Stimulated activated naive CD8-positive, alpha-beta T cell treated with anti-CD3 and anti-CD28 coated beads, Interleukin-15, Interleukin-2, amounts not matched to agents 100 U/mL and 50 U/mL, for 24 hours (primary cell): ENCODE results near the gene PGP.
"Not testable (repeated sequence)": the region's sequence is repeated elsewhere in the genome, so short reads cannot be mapped to it uniquely, and the experiment has no call there.

ENCODE experiments used
- ATAC-seq: fragments of 150-1000 bp; cut with Tn5 transposase; one replicate; pipeline ENCODE4 v1.10.0; 2021
- DNase-seq: peaks from one replicate; pipeline ENCODE4 v3.0.0; 2021

Gene PGP

GRCh38 chr16:2216330-2216729 is 1.7 kb upstream of the PGP start:
- ATAC-seq (no peak), DNase-seq (no peak)

GRCh38 chr16:2213817-2214718 is 572 bp downstream of the PGP start:
- no peak for DNase-seq
- no peak for ATAC-seq

- DNase-seq = no peak
- ATAC-seq = no peak
These were observed 2.0 kb downstream of the PGP start for GRCh38 chr16:2212362-2213324.

GRCh38 chr16:2211923-2212347 is 2.7 kb downstream of the PGP start:
- ATAC-seq (no peak), DNase-seq (no peak)

- DNase-seq = no peak
- no peak for ATAC-seq
These were observed 4.0 kb downstream of the PGP start, which contains the start of gene BRICD5 for GRCh38 chr16:2210386-2211365. TSS of gene BRICD5 (minus strand) at chr16:2210863. CDS start at chr16:2210833, 30 bp downstream.

- DNase-seq = no peak
- ATAC-seq = no peak
These were observed 4.7 kb downstream of the PGP start for GRCh38 chr16:2210009-2210332.

GRCh38 chr16:2209258-2210008 is 5.2 kb downstream of the PGP start:
- ATAC-seq (no peak), DNase-seq (no peak)

GRCh38 chr16:2208772-2209171 is 5.9 kb downstream of the PGP start:
- ATAC-seq (no peak), DNase-seq (no peak)

- DNase-seq = no peak
These were observed 6.3 kb downstream of the PGP start for GRCh38 chr16:2208308-2208707.

GRCh38 chr16:2207872-2208271 is 6.8 kb downstream of the PGP start:
- DNase-seq (no peak), ATAC-seq (no peak)

More at GRCh38 chr16:2208308-2208707, 6.3 kb downstream of the PGP start:
- ATAC-seq = no peak

GRCh38 chr16:2206780-2207433 is 7.7 kb downstream of the PGP start:
- ATAC-seq (no peak), DNase-seq (no peak)

- DNase-seq = no peak
These were observed 8.2 kb downstream of the PGP start for GRCh38 chr16:2206420-2206779.

GRCh38 chr16:2205967-2206313 is 8.7 kb downstream of the PGP start:
- DNase-seq (no peak), ATAC-seq (no peak)

More at GRCh38 chr16:2206420-2206779, 8.2 kb downstream of the PGP start:
- ATAC-seq = no peak

GRCh38 chr16:2205104-2205966 is 9.3 kb downstream of the PGP start, which contains the start of gene MLST8:
TSS of gene MLST8 (plus strand) at chr16:2205454. CDS start at chr16:2206086, 632 bp downstream.
- ATAC-seq (peak; percentile 77), DNase-seq (peak; percentile 92)

- no peak for ATAC-seq
- no peak for DNase-seq
These were observed 10.1 kb downstream of the PGP start for GRCh38 chr16:2204416-2205103.

- not testable (repeated sequence) for DNase-seq, ATAC-seq
These were observed 11.4 kb downstream of the PGP start for GRCh38 chr16:2203119-2203688.

GRCh38 chr16:2200313-2200712 is 14.3 kb downstream of the PGP start:
- no peak for DNase-seq
- no peak for ATAC-seq

GRCh38 chr16:2199621-2200139 is 15.0 kb downstream of the PGP start:
- ATAC-seq (no peak), DNase-seq (no peak)
